ENCODE measurements around the gene FBXO34.

Gene FBXO34

DNA sequence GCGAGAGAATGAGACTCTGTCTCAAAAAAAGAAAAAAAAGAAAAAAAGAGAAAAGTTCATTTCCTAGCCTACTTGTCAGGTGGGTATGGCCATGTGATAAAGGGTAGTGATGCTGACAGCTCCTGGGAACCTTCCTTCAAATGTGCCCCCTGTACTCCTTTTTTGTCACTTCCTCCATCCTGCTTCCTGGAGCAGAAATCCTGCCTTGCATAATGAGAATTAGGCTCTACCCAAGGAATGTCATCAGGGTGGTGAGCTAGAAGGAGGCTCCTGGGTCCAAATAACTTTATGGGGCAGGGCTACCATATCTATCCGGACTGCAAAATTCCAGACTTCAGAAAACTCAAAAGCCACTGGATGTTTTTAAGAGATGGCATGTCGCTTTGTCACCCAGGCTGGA is 27.8 kb upstream of the FBXO34 start:
- no peak overlapping the region for H3K9ac ChIP-seq (ENCODE audit: low read length)

DNA sequence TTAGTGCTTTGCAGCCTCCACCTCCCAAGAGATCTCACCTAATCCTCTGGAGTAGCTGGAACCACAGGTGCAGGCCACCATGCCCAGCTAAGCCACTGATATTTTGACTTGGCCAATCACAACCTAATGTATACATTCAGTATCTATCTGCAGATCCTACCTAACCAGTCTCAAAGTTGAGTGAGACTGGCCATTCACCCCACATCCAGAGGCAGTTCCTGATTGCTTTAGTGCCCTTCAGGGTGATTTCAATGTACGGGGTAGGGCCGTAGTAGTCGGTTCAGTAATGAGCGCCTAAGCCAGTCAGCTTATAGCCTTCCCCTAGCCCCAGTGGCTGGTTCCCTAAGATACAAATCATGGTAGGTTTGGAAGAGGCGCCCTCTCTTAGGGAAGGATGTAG is 27.4 kb upstream of the FBXO34 start:
- no peaks in the 10 kb centered on the region for H3K9me2 ChIP-seq (replicated peaks; ENCODE audit: insufficient read depth, low read length)
- H2AFZ ChIP-seq (ENCODE audit: low read depth, low read length, severe bottlenecking): no peak overlapping the region
- no peaks in the 10 kb centered on the region for H3K36me3 ChIP-seq (ENCODE audit: low read length)
- H3K79me2 ChIP-seq (ENCODE audit: insufficient read depth, low read length): no peaks in the 10 kb centered on the region
- no peaks in the 10 kb centered on the region for H3K27me3 ChIP-seq (ENCODE audit: low read length)
- H3K9me3 ChIP-seq (ENCODE audit: insufficient read depth, low read length): no peaks in the 10 kb centered on the region
- H3K4me2 ChIP-seq (ENCODE audit: low read depth, low read length, poor library complexity, severe bottlenecking): no peak overlapping the region
- H3K9ac ChIP-seq (ENCODE audit: low read length): no peak overlapping the region
- H3K27ac ChIP-seq (ENCODE audit: low read depth, low read length): no peak overlapping the region
- H3F3A ChIP-seq (ENCODE audit: insufficient read depth): no peaks in the 10 kb centered on the region
- no peaks in the 10 kb centered on the region for H4K20me1 ChIP-seq (ENCODE audit: low read depth, low read length)
- TF ChIP-seq, protein P1, sequence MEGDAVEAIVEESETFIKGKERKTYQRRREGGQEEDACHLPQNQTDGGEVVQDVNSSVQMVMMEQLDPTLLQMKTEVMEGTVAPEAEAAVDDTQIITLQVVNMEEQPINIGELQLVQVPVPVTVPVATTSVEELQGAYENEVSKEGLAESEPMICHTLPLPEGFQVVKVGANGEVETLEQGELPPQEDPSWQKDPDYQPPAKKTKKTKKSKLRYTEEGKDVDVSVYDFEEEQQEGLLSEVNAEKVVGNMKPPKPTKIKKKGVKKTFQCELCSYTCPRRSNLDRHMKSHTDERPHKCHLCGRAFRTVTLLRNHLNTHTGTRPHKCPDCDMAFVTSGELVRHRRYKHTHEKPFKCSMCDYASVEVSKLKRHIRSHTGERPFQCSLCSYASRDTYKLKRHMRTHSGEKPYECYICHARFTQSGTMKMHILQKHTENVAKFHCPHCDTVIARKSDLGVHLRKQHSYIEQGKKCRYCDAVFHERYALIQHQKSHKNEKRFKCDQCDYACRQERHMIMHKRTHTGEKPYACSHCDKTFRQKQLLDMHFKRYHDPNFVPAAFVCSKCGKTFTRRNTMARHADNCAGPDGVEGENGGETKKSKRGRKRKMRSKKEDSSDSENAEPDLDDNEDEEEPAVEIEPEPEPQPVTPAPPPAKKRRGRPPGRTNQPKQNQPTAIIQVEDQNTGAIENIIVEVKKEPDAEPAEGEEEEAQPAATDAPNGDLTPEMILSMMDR (IDR thresholded peaks at IDR 0.05; ENCODE audit: insufficient read depth, low read length, poor library complexity, severe bottlenecking): no peak
- TF ChIP-seq EZH2phosphoT487 (conservative IDR thresholded peaks at IDR 0.05; ENCODE audit: low read length): no peak
- H3K4me3 ChIP-seq (ENCODE audit: insufficient read depth, low read length, poor library complexity, severe bottlenecking): no peak overlapping the region

More for the DNA sequence above, 27.8 kb upstream of the FBXO34 start:
- Histone ChIP-seq H2AFZ (ENCODE audit: low read depth, low read length, severe bottlenecking) (no peak overlapping the region), H3K79me2 (ENCODE audit: insufficient read depth, low read length) (no peaks in the 10 kb centered on the region), H3K27me3 (ENCODE audit: low read length) (no peaks in the 10 kb centered on the region), H3K9me2 (replicated peaks; ENCODE audit: insufficient read depth, low read length) (no peaks in the 10 kb centered on the region), H3K4me2 (ENCODE audit: low read depth, low read length, poor library complexity, severe bottlenecking) (no peak overlapping the region), H3K27ac (ENCODE audit: low read depth, low read length) (no peak overlapping the region), H3K4me3 (ENCODE audit: insufficient read depth, low read length, poor library complexity, severe bottlenecking) (no peak overlapping the region), H4K20me1 (ENCODE audit: low read depth, low read length) (no peaks in the 10 kb centered on the region), H3K36me3 (ENCODE audit: low read length) (no peaks in the 10 kb centered on the region), H3K9me3 (ENCODE audit: insufficient read depth, low read length) (no peaks in the 10 kb centered on the region), H3F3A (ENCODE audit: insufficient read depth) (no peaks in the 10 kb centered on the region)
- TF ChIP-seq, protein P1 (IDR thresholded peaks at IDR 0.05; ENCODE audit: insufficient read depth, low read length, poor library complexity, severe bottlenecking): no peak
- TF ChIP-seq EZH2phosphoT487 (conservative IDR thresholded peaks at IDR 0.05; ENCODE audit: low read length): no peak

DNA sequence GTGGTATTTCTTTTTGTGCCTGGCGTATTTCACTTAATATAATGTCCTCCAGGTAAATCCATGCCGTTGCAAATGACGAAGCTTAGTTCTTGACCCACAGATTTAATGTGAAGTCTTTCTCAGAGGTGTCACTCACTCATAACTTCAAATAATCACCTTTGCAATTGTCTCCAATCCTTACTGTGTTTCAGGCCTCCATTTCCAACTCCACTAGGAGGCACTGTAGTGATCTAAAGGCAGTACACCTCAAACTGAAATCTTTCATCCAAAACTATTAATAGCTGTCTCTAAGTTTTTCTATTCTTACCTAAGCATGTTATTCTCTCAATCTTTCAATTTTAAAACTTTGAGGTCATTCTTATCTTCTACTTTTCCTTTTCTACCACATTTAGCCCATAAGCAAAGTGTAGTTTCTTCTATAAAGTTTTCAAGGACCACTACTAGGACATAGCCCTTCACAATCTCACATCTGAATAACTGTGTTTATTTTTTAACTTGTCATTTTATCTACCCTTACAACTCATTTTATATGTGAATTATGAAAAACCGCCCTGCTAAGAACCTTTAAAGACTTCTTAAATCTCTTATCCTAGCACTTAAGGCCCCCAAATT is 25.5 kb upstream of the FBXO34 start:
- TF ChIP-seq, protein P1 (IDR thresholded peaks at IDR 0.05; ENCODE audit: insufficient read depth, low read length, poor library complexity, severe bottlenecking): peak; percentile 71
- no peak for TF ChIP-seq EZH2phosphoT487 (conservative IDR thresholded peaks at IDR 0.05; ENCODE audit: low read length)
- H3K36me3 ChIP-seq (ENCODE audit: low read length): no peaks in the 10 kb centered on the region
- no peaks in the 10 kb centered on the region for H3K27me3 ChIP-seq (ENCODE audit: low read length)
- no peaks in the 10 kb centered on the region for H3K79me2 ChIP-seq (ENCODE audit: insufficient read depth, low read length)
- H3K9me3 ChIP-seq (ENCODE audit: insufficient read depth, low read length): no peaks in the 10 kb centered on the region
- H3K4me2 ChIP-seq (ENCODE audit: low read depth, low read length, poor library complexity, severe bottlenecking): no peak overlapping the region
- H4K20me1 ChIP-seq (ENCODE audit: low read depth, low read length): no peaks in the 10 kb centered on the region
- H3K4me3 ChIP-seq (ENCODE audit: insufficient read depth, low read length, poor library complexity, severe bottlenecking): no peak overlapping the region
- no peaks in the 10 kb centered on the region for H3F3A ChIP-seq (ENCODE audit: insufficient read depth)
- no peak overlapping the region for H3K9ac ChIP-seq (ENCODE audit: low read length)
- H2AFZ ChIP-seq (ENCODE audit: low read depth, low read length, severe bottlenecking): no peak overlapping the region
- H3K27ac ChIP-seq (ENCODE audit: low read depth, low read length): no peak overlapping the region
- H3K9me2 ChIP-seq (replicated peaks; ENCODE audit: insufficient read depth, low read length): no peaks in the 10 kb centered on the region
